ENCODE measurements around the gene SHB. TPM values are rescaled to one million over a fixed set of nuclear protein-coding genes. Genes with fewer than 3 reads are reported as not detected.

SHB gene
- total RNA-seq, 1 donor from 2014 or later: 25.3 TPM

GRCh38 chr9:38020151-38021076 lies 48.6 kb downstream of the SHB start:
- no peak for DNase-seq
- ATAC-seq: no peak
- Histone ChIP-seq H3K27ac (no peak overlapping the region), H3K9me3 (no peaks in the 10 kb centered on the region), H3K4me3 (no peak overlapping the region), H3K36me3 (no peaks in the 10 kb centered on the region), H3K27me3 (ENCODE audit: low read depth) (no peaks in the 10 kb centered on the region), H3K4me1 (peaks cover 94% of the 10 kb centered on the region)
- no peak for TF ChIP-seq CTCF (IDR thresholded peaks at IDR 0.05)
- intact Hi-C loops (cut with DNase I): no loop called here

- DNase-seq (no peak), ATAC-seq (no peak)
- Histone ChIP-seq H3K4me3 (no peak overlapping the region), H3K4me1 (peaks cover 87% of the 10 kb centered on the region), H3K36me3 (peaks cover 5% of the 10 kb centered on the region), H3K27ac (no peak overlapping the region), H3K9me3 (no peaks in the 10 kb centered on the region), H3K27me3 (ENCODE audit: low read depth) (no peaks in the 10 kb centered on the region)
- no peak for TF ChIP-seq CTCF (IDR thresholded peaks at IDR 0.05)
- intact Hi-C loops (cut with DNase I): no loop called here
Measured at GRCh38 chr9:38019731-38020130, 49.3 kb downstream of the SHB start.

GRCh38 chr9:38018958-38019602 lies 49.9 kb downstream of the SHB start:
- Histone ChIP-seq H3K4me1 (peaks cover 80% of the 10 kb centered on the region), H3K27ac (peak overlapping the region; percentile 55), H3K36me3 (peaks cover 8% of the 10 kb centered on the region), H3K9me3 (no peaks in the 10 kb centered on the region), H3K27me3 (ENCODE audit: low read depth) (no peaks in the 10 kb centered on the region), H3K4me3 (no peak overlapping the region)
- TF ChIP-seq CTCF (IDR thresholded peaks at IDR 0.05): no peak
- intact Hi-C loops (cut with DNase I): no loop called here
- peak; percentile 65 to 83 for ATAC-seq
- peak; percentile 64 for DNase-seq

GRCh38 chr9:38018241-38018957 lies 50.6 kb downstream of the SHB start:
- intact Hi-C loops (cut with DNase I): no loop called here
- Histone ChIP-seq H3K4me3 (no peak overlapping the region), H3K4me1 (peaks cover 73% of the 10 kb centered on the region), H3K36me3 (peaks cover 8% of the 10 kb centered on the region), H3K27me3 (ENCODE audit: low read depth) (no peaks in the 10 kb centered on the region), H3K9me3 (no peaks in the 10 kb centered on the region), H3K27ac (peak overlapping the region; percentile 55)
- DNase-seq (no peak), ATAC-seq (no peak)
- TF ChIP-seq CTCF (IDR thresholded peaks at IDR 0.05): no peak

GRCh38 chr9:38017885-38018186 lies 51.2 kb downstream of the SHB start:
- no peaks in the 10 kb centered on the region for H3K9me3 ChIP-seq
- peaks cover 68% of the 10 kb centered on the region for H3K4me1 ChIP-seq
- no peak for DNase-seq
- no peak overlapping the region for H3K4me3 ChIP-seq
- peak overlapping the region; percentile 55 for H3K27ac ChIP-seq
- intact Hi-C loops (cut with DNase I): no loop called here
- peaks cover 11% of the 10 kb centered on the region for H3K36me3 ChIP-seq
- TF ChIP-seq CTCF (IDR thresholded peaks at IDR 0.05): no peak
- no peaks in the 10 kb centered on the region for H3K27me3 ChIP-seq (ENCODE audit: low read depth)
- ATAC-seq: no peak

All from lower lobe of right lung (tissue), 2 donors.